ENCODE results near the gene IDI2. TPM values are rescaled to one million over a fixed set of nuclear protein-coding genes. Genes with fewer than 3 reads are reported as not detected.
A peak's percentile ranks its signal among the peaks of the same experiment; 100 is the strongest.

IDI2 gene
- total RNA-seq, 1 donor from 2014 or later: not detected

- intact Hi-C loops (cut with DNase I): no loop called here
- DNase-seq: no peak
- no peak for TF ChIP-seq CTCF (IDR thresholded peaks at IDR 0.05)
- no peaks in the 10 kb centered on the region for H3K27me3 ChIP-seq (ENCODE audit: low read depth)
- peak overlapping the region; percentile 85 for H3K4me3 ChIP-seq
- H3K36me3 ChIP-seq: peaks cover 18% of the 10 kb centered on the region
- peak; percentile 41 to 47 for ATAC-seq
- no peaks in the 10 kb centered on the region for H3K9me3 ChIP-seq
- peak overlapping the region; percentile 99 for H3K27ac ChIP-seq
- H3K4me1 ChIP-seq: peaks cover 51% of the 10 kb centered on the region
These were observed 31.5 kb upstream of the IDI2 start for GRCh38 chr10:1057106-1057657.

- Histone ChIP-seq H3K4me1 (peaks cover 51% of the 10 kb centered on the region), H3K27ac (peak within 1 kb of the TSS; percentile 99), H3K9me3 (no peaks in the 10 kb centered on the region), H3K4me3 (peak within 1 kb of the TSS; percentile 85), H3K36me3 (peaks cover 18% of the 10 kb centered on the region), H3K27me3 (ENCODE audit: low read depth) (no peaks in the 10 kb centered on the region)
- intact Hi-C loops (cut with DNase I): no loop called here
- peak; percentile 98 to 99 for ATAC-seq
- TF ChIP-seq CTCF (IDR thresholded peaks at IDR 0.05): no peak
- DNase-seq: peak; percentile 88
These were observed 30.9 kb upstream of the IDI2 start, which contains the start of gene WDR37 for GRCh38 chr10:1056326-1057105. WDR37 (plus strand) TSS chr10:1056385; CDS start chr10:1072156, 15,771 bp downstream.

- intact Hi-C loops (cut with DNase I): no loop called here
- Histone ChIP-seq H3K4me1 (peaks cover 62% of the 10 kb centered on the region), H3K36me3 (peaks cover 18% of the 10 kb centered on the region), H3K9me3 (no peaks in the 10 kb centered on the region), H3K27me3 (ENCODE audit: low read depth) (no peaks in the 10 kb centered on the region), H3K27ac (no peak overlapping the region), H3K4me3 (no peak overlapping the region)
- ATAC-seq (no peak), DNase-seq (no peak)
- no peak for TF ChIP-seq CTCF (IDR thresholded peaks at IDR 0.05)
These were observed 29.0 kb upstream of the IDI2 start for GRCh38 chr10:1054684-1055083.

- Histone ChIP-seq H3K27me3 (ENCODE audit: low read depth) (no peaks in the 10 kb centered on the region), H3K9me3 (no peaks in the 10 kb centered on the region), H3K4me1 (peaks cover 58% of the 10 kb centered on the region), H3K4me3 (peak overlapping the region; percentile 79), H3K27ac (peak overlapping the region; percentile 100), H3K36me3 (peaks cover 13% of the 10 kb centered on the region)
- intact Hi-C loops (cut with DNase I): no loop called here
- no peak for DNase-seq
- no peak for ATAC-seq
- TF ChIP-seq CTCF (IDR thresholded peaks at IDR 0.05): no peak
These were observed 24.9 kb upstream of the IDI2 start for GRCh38 chr10:1050554-1050953.

- no peak for TF ChIP-seq CTCF (IDR thresholded peaks at IDR 0.05)
- H3K27ac ChIP-seq: peak overlapping the region; percentile 100
- H3K27me3 ChIP-seq (ENCODE audit: low read depth): no peaks in the 10 kb centered on the region
- intact Hi-C loops (cut with DNase I): no loop called here
- ATAC-seq: no peak
- H3K36me3 ChIP-seq: peaks cover 13% of the 10 kb centered on the region
- H3K4me3 ChIP-seq: peak overlapping the region; percentile 79
- peaks cover 58% of the 10 kb centered on the region for H3K4me1 ChIP-seq
- DNase-seq: no peak
- no peaks in the 10 kb centered on the region for H3K9me3 ChIP-seq
These were observed 24.5 kb upstream of the IDI2 start for GRCh38 chr10:1050145-1050544.
